ES-I3 (cell line): Measurements from ENCODE around the gene SURF2.
"Not testable (repeated sequence)": the region's sequence is repeated elsewhere in the genome, so short reads cannot be mapped to it uniquely, and the experiment has no call there.

Experiments used
- H3K36me3 ChIP-seq: 2 replicates; pipeline ENCODE4 v1.6.1; 2013; ENCODE audit warnings: mild to moderate bottlenecking, low read length, control low read depth, moderate library complexity; ENCODE audit not compliant: insufficient read depth
- H3K4me1 ChIP-seq: 2 replicates; pipeline ENCODE4 v1.6.1; 2013; ENCODE audit warnings: mild to moderate bottlenecking, control low read depth, low read length; ENCODE audit not compliant: insufficient read depth
- H3K9ac ChIP-seq: 2 replicates; pipeline ENCODE4 v1.6.1; 2013; ENCODE audit warnings: low read depth, mild to moderate bottlenecking, low read length, moderate library complexity
- H3K9me3 ChIP-seq: 2 replicates; pipeline ENCODE4 v1.6.1; 2013; ENCODE audit warnings: mild to moderate bottlenecking, low read length, moderate library complexity; ENCODE audit not compliant: control insufficient read depth, insufficient read depth

Gene SURF2

GRCh38 chr9:133370685-133371084 is 14.3 kb downstream of the SURF2 start:
- H3K36me3 ChIP-seq: peaks cover 11% of the 10 kb centered on the region; the same call in 1 of the 2 replicates
- H3K4me1 ChIP-seq: no peaks in the 10 kb centered on the region; the same call in 1 of the 2 replicates
- H3K9ac ChIP-seq: no peak overlapping the region
- no peaks in the 10 kb centered on the region for H3K9me3 ChIP-seq

DNA sequence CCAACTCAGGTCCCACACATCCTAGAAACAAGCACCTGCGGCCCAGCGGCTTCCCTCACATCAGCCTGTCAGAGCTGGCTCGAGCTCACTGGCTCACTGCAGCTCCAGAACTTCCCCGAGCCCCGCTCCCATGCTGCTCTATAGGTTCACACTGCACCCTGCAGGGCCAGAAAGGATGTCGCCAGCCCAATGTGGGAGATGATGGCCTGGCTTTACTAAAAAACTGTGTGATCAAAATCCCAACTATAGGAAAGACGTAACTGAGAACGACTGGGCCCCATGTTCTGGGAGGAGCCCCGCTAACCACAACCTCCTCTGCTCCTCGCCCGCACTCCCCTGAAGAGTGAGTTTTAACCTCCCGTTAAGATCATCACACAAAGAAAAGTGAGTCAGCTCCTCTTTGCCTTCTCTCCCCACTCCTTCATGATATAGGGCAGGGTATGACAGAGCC is 14.9 kb downstream of the SURF2 start:
- Histone ChIP-seq H3K9me3 (no peaks in the 10 kb centered on the region), H3K4me1 (no peaks in the 10 kb centered on the region; the same call in 1 of the 2 replicates), H3K9ac (no peak overlapping the region), H3K36me3 (peaks cover 8% of the 10 kb centered on the region; the same call in 1 of the 2 replicates)

DNA sequence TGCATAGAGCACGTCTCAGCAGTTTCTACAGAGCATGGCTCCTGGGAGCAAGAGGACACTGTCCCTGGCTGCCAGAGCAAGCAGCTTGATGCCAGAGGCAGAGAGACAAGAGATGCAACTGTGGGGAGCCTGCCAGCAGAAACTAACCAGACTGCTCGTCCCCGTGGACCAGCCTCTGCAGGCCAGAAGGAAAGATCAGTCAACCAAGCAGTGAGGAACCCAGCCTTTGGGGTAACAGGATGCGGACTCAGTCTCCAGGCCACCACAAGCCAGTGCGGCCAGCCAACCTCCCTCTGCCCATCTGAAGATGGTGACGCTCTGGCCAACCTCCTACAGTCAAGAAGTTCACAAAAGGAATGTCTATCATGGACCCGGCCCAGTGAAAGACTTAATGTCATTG is 15.8 kb downstream of the SURF2 start:
- no peaks in the 10 kb centered on the region for H3K9me3 ChIP-seq
- H3K36me3 ChIP-seq: peaks cover 8% of the 10 kb centered on the region; the same call in 1 of the 2 replicates
- H3K4me1 ChIP-seq: no peaks in the 10 kb centered on the region; the same call in 1 of the 2 replicates
- no peak overlapping the region for H3K9ac ChIP-seq

DNA sequence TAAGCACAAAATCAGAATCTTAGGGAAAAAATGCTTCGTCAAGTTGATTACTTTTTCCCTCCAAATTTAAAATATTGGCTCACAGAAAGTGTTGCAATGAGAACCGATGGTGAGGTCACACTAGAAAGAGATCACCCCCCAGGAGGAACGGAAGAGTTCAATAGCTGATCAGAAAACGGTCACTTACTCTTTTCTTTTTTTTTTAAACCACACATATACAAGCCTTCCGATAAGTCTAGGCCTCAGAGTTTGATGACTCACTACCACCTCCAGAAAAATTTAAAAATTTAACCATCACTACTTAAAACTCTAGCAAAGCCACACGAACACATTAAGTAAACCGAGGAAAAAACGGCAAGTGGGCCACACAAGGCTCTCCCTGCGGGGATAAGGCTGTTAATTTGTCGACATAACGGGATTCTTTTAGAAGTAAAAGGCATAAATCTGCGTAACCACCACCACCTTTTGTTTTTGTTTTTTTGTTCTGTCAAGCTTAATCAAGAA is 18.3 kb downstream of the SURF2 start:
- H3K4me1 ChIP-seq: no peaks in the 10 kb centered on the region; the same call in 1 of the 2 replicates
- peak overlapping the region; percentile 86 for H3K9ac ChIP-seq
- H3K9me3 ChIP-seq: no peaks in the 10 kb centered on the region
- H3K36me3 ChIP-seq: 0 out of 2 replicates have a peak, but pooled peaks cover 4% of the 10 kb centered on the region

- H3K9me3 ChIP-seq: no peaks in the 10 kb centered on the region
- 0 out of 2 replicates have a peak, but pooled peaks cover 4% of the 10 kb centered on the region for H3K36me3 ChIP-seq
These were observed 18.9 kb downstream of the SURF2 start for GRCh38 chr9:133375116-133375723.

DNA sequence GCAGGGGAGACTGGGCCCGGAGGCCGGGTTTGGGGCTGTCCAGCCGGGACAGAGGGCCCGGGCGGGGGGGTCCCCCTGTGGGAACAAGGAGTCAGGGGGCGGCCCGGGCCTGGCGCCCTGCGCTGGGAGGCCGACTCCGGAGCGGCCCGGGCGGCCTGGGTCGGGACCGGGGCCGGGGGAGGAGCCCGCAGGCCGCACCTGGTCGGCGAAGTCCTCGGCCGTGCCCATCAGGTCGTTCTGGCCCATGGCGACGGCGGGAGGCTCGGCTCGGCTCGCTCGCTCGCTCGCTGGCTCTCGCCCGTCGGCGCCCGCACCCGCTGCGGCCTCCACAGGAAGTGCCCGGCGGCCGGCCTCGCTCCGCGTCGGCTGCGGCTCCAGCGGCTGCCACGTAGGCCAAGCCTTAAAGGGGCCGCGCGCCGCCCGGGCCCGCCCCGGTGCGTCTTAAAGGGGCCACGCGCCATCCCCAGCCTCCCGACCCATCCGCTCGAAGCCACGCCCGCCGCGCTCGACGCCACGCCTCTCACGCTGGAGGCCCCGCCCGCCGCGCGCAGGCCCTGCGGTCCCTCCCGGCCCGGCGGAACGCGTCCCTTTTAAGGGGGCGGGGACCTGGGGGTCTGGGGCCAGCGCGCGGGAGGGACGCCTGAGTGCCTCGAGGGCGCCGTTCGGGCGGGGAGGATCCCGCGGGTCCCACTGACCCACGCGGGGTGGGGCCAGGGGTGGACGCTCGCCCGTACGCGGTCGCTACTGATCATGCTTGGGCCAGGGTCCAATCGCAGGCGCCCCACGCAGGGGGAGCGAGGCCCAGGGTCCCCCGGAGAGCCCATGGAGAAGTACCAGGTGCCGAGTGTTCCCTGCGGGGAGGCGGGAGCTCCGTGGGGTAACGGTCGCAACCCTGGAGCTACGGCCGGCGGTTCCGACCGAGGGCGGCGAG is 19.6 kb downstream of the SURF2 start, which contains the start of the genes STKLD1 and SURF4:
Gene STKLD1, plus strand, starts transcription at position 643 of the 931 bp plus-strand sequence. Its CDS starts 108 bp downstream, at position 751.
Gene SURF4, minus strand, starts transcription at position 337 of the 931 bp plus-strand sequence. Its CDS starts 91 bp downstream, at position 246.
- no peaks in the 10 kb centered on the region; the same call in 1 of the 2 replicates for H3K4me1 ChIP-seq
- peak within 1 kb of the TSS; percentile 86 for H3K9ac ChIP-seq
- H3K36me3 ChIP-seq: 0 out of 2 replicates have a peak, but pooled peaks cover 4% of the 10 kb centered on the region
- no peaks in the 10 kb centered on the region for H3K9me3 ChIP-seq

More at GRCh38 chr9:133375116-133375723, 18.9 kb downstream of the SURF2 start:
- no peaks in the 10 kb centered on the region; the same call in 1 of the 2 replicates for H3K4me1 ChIP-seq
- peak overlapping the region; percentile 86 for H3K9ac ChIP-seq

DNA sequence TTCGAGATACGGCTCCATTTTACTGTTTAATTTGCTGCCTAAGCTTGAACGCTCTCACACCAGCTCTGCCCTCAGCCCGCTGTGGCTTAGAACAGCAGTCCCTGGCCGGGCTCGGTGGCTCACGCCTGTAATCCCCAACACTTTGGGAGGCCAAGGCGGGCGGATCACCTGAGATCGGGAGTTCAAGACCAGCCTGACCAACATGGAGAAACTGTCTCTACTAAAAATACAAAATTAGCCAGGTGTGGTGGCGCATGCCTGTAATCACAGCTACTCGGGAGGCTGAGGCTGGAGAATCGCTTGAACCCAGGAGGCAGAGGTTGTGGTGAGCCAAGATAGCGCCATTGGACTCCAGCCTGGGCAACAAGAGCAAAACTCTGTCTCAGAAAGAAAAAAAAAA is 20.9 kb downstream of the SURF2 start:
- not testable (repeated sequence) for H3K36me3 ChIP-seq, H3K9me3 ChIP-seq, H3K9ac ChIP-seq, H3K4me1 ChIP-seq

GRCh38 chr9:133377721-133378216 is 21.4 kb downstream of the SURF2 start:
- Histone ChIP-seq H3K9me3 (no peaks in the 10 kb centered on the region), H3K9ac (no peak overlapping the region), H3K36me3 (no peaks in the 10 kb centered on the region), H3K4me1 (no peaks in the 10 kb centered on the region)

DNA sequence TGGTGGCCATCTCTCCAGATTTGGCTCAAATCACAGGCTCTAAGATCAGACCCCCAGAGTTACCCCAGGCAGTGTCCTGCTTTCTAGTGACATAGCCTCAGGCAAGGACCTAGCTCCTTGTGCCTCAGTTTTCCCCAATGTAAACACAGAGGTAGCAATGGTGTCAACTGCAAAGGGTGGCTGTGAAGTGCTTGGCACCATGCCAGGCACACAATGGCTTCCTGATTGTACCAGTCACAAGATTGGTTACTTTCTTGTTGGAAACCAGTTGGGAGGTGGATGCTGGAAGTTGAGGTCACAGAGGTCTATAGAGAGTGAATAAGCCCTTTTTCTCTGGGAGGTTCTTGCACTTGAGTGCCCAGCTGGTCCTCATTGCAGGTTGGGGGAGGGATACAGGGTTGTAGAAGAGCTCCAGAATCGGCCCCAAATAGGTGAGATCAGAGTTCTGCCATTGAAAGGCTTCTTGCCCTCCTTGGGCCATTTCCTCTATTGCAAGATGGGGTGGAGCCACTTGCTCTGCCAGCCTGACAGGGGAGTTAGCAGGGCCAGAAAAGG is 22.1 kb downstream of the SURF2 start:
- Histone ChIP-seq H3K36me3 (no peaks in the 10 kb centered on the region), H3K4me1 (no peaks in the 10 kb centered on the region), H3K9ac (no peak overlapping the region), H3K9me3 (no peaks in the 10 kb centered on the region)

- Histone ChIP-seq H3K9ac (no peak overlapping the region), H3K36me3 (no peaks in the 10 kb centered on the region), H3K4me1 (no peaks in the 10 kb centered on the region), H3K9me3 (no peaks in the 10 kb centered on the region)
These were observed 23.1 kb downstream of the SURF2 start for GRCh38 chr9:133379153-133380086.

DNA sequence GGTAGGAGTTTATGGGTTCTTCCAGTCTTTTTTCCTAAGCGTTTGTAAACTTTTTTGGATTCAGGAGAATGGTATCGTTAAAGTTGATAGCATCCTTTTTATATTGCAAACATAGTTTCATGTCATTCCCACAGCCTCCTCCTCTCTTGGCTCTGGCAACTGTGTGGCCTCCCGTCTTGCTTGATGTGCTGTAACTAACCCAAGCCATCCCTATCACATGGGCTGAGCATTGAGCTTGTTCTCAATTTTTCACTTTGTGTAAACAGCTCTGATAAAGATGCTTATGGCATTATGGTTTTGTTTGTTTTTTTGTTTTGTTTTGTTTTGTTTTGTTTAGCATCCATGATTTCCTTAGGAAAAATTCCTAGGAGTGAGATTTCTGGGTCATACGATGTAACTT is 24.4 kb downstream of the SURF2 start:
- Histone ChIP-seq H3K36me3 (no peaks in the 10 kb centered on the region), H3K9me3 (no peaks in the 10 kb centered on the region), H3K9ac (no peak overlapping the region), H3K4me1 (no peaks in the 10 kb centered on the region)

DNA sequence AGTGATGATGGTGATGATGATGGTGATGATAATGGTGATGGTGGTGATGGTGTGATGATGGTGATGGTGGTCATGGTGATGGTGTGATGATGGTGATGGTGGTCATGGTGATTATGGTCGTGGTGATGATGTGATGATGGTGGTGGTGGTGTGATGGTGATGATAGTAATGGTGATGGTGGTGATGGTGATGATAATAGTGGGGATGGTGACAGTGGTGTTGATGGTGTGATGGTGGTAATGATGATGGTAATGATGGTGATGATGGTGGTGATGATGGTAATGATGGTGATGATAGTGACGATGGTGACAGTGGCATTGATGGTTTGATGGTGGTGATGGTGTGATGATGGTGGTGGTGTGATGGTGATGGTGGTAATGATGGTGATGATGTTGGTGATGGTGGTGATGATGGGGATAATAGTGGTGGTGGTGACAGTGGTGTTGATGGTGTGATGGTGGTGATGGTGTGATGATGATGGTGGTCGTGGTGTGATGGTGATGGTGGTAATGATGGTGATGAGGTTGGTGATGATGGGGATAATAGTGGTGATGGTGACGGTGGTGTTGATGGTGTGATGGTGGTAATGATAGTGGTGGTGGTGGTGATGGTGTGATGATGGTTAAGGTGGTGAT is 26.3 kb downstream of the SURF2 start:
- Histone ChIP-seq H3K36me3 (no peaks in the 10 kb centered on the region), H3K9ac (no peak overlapping the region)

GRCh38 chr9:133383438-133383837 is 27.1 kb downstream of the SURF2 start:
- Histone ChIP-seq H3K9me3 (no peaks in the 10 kb centered on the region), H3K4me1 (no peaks in the 10 kb centered on the region), H3K36me3 (no peaks in the 10 kb centered on the region), H3K9ac (no peak overlapping the region)

More for the DNA sequence above, 26.3 kb downstream of the SURF2 start:
- Histone ChIP-seq H3K9me3 (no peaks in the 10 kb centered on the region), H3K4me1 (no peaks in the 10 kb centered on the region)
